ENCODE measurements around the gene FARP1.

DNA sequence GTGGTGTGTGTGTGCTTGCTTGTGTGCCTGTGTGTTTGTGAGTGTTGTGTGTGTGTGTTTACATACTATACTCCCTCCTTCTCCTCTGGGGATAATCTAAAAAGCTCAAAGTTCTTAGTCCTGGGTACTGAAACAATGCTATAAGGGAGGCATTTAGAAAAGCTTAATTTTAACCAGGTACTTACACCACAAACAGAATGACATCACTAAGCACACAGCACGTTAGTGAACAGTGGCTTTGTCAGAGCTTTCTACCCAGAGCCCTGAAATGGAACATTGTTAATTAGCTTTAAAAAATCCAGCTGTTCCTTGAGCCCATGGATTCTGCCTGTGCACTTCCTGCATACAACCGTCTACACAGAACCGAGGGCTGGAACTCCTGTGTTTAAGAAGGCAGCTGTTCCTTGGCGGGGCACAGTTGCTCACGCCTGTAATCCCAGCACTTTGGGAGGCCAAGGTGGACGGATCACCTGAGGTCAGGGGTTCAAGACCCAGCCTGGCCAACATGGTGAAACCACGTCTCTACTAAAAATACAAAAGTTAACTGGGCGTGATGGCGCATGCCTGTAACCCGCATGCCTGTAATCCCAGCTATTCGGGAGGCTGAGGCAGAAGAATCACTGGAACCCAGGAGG lies 103.8 kb downstream of the FARP1 start:
- TF ChIP-seq GATA2 (IDR thresholded peaks at IDR 0.05; ENCODE audit: low read depth, low read length) (no peak), GATA3 (IDR thresholded peaks at IDR 0.05; ENCODE audit: low read depth, low read length) (no peak)

Measured in SH-SY5Y (cell line).